AG09309 (cell line): ENCODE data around the gene MPHOSPH9.

ENCODE experiments used
- DNase-seq: peaks from one replicate; pipeline ENCODE4 v3.0.0-alpha.2; 2010; ENCODE audit warnings: low read depth
- H3K4me3 ChIP-seq: 2 replicates; pipeline ENCODE4 v1.5.1; 2011; ENCODE audit warnings: mild to moderate bottlenecking, low read depth, low read length, moderate library complexity; ENCODE audit not compliant: control insufficient read depth
- TF ChIP-seq, protein P1 (sequence below): IDR thresholded peaks from 2 replicates; pipeline ENCODE4 v1.5.1; 2011; ENCODE audit warnings: mild to moderate bottlenecking, low read depth, low read length, inconsistent platforms; ENCODE audit not compliant: insufficient read depth, control insufficient read depth; ENCODE audit errors: missing control alignments

The MPHOSPH9 gene

DNA sequence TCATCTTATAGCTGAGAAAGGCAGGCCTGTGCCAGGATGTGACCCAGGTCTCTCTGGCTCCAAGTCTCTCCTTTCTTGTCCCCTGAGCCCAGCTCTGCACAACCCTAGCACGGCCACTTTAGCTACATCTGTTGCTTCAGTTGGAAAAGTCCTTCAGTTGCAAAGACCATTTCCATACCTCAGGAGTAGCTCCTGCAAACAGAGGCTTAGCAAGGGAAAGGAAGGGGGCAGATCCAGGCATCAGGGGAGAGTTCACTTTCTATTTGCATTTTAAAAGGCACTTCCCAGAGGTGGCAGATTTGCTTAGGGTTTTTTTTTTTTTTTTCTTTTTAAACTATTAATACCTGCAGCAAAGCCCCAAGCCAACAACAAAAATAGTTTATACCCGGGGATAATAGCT, 79.0 kb downstream of the MPHOSPH9 start:
- no peak overlapping the region for H3K4me3 ChIP-seq
- TF ChIP-seq, protein P1, sequence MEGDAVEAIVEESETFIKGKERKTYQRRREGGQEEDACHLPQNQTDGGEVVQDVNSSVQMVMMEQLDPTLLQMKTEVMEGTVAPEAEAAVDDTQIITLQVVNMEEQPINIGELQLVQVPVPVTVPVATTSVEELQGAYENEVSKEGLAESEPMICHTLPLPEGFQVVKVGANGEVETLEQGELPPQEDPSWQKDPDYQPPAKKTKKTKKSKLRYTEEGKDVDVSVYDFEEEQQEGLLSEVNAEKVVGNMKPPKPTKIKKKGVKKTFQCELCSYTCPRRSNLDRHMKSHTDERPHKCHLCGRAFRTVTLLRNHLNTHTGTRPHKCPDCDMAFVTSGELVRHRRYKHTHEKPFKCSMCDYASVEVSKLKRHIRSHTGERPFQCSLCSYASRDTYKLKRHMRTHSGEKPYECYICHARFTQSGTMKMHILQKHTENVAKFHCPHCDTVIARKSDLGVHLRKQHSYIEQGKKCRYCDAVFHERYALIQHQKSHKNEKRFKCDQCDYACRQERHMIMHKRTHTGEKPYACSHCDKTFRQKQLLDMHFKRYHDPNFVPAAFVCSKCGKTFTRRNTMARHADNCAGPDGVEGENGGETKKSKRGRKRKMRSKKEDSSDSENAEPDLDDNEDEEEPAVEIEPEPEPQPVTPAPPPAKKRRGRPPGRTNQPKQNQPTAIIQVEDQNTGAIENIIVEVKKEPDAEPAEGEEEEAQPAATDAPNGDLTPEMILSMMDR: no peak
- no peak for DNase-seq

DNA sequence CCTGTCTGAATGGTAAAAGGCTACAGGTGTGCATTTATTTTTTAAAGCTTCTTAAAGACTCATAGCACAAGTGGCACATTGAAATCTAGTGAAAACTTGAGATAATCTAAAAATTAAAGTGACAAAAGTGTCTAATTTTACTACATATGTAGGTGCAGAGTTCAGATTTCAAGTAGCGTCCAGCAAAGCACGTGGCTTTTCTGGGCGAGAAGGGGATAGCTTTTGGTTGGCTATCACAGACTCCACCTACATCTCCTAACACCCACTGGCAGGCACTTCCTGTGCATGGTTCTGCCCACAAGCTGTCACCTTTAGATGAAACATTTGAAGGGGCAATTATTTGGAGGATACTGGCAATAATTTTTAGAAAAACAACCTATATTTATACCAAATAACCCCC, 80.1 kb downstream of the MPHOSPH9 start:
- H3K4me3 ChIP-seq: no peak overlapping the region
- TF ChIP-seq, protein P1: no peak
- DNase-seq: no peak

DNA sequence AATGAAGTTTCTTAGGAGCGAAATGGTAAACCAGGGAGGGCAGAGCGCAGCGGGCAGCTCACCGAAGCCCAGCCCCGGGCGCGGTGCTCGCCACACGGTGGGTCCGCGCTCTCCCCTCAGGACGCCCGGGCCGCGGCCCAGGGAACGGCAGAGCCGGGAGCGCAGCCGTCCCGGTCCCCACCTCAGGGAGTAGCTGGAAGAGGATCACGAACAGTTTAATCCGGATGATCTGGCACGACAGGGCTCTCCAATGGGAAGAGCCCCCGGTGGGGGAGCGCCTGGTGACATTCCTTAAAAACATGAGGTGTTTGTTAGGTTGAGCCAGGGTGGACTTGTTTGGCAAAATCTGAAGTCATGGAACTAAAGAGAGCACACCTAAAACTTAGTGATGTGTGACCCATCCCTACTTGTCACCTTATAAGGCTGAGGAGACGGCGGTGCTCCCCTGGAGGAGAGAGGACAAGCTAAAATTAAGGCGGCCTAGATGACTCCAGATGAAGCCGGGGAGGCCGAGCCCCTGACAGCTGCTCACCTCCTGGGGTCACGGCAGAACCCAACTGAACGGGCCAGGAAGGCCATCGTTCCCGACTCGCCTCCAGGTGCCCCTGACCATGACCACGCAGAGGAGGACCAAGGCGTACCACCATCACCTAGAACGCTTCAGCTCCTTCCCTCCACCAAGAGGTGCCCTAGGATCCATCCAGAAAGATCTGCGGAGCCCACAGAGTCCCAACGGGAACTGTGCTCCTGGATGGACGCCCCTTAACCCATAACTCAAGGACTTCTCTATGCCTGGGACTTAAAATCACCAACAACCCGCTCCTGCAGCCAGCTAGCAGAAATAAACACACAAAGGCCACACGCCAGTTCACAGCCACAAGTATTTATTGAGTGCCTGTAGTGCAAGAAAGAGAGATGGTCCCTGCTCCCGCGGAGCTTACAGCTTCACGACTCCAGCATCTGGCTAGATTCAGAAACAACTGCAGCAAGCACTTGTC, 81.2 kb downstream of the MPHOSPH9 start:
- DNase-seq: no peak
- TF ChIP-seq, protein P1: no peak

DNA sequence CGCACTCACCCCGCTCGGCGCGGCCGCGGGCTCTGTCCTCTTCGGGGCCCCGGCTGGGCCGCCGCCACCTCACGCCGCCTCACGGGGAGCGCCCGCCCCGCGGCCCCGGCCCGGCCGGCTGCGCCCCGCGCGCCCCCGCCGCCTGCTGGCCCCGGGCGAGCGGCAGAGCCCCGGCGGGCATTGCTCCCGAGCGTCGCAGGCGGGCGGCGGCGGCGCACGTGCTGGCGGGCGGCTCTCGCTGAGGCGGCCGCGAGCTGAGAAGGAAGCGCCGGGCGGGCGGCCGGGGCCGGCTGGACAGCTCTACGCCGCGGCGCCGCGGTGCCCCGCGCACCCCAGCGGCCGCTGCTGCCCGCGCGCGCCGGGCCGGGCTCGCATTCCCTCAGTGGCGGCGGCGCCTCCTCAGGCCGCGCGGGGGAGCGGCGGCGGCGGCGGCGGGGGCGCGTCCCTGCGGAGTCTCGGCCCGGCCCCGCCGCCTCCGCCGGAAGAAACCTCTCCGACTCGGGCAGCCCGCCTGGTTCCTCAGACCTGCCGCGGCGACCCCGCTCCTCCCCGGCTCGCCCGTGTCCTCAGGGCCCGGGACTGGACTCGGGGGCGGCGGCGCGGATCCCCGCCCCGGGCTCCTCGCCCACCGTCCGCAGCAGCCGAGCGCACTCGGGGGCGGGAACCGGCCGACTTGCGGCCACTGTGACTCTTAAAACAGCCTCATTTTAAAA, 82.0 kb downstream of the MPHOSPH9 start, which contains the start of gene PITPNM2:
Gene PITPNM2, minus strand, starts transcription at position 347 of the 713 bp plus-strand sequence. CDS start 116,500 bp downstream, outside the sequence.
- TF ChIP-seq, protein P1: no peak
- peak within 1 kb of the TSS; percentile 70 for H3K4me3 ChIP-seq
- DNase-seq: no peak

More for the DNA sequence above, 81.2 kb downstream of the MPHOSPH9 start:
- peak overlapping the region; percentile 55 for H3K4me3 ChIP-seq

DNA sequence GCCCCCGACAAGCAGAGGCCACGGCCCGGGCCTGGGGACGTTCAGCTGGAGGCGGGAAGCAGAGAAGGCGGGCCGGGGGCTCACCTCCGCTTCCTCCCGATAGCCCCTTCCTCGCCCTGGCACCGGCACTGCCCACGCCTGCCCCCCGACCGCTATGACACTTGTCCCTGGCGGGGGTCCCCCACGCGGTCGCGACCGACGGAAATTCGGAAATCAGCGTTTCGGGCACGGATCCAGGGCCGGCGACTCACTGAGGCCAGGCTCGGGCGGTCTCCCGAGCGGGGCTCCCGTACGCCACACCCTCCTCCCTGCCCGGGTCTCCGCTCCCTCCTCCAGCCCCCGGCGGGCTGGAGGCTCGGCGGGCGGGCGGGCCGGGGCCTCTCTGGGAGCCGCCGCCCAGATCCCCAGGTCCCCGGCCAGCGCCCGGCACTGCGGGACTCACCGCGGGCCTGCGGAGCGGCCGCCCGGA, 82.6 kb downstream of the MPHOSPH9 start:
- no peak for DNase-seq
- TF ChIP-seq, protein P1: no peak
- H3K4me3 ChIP-seq: peak overlapping the region; percentile 70

DNA sequence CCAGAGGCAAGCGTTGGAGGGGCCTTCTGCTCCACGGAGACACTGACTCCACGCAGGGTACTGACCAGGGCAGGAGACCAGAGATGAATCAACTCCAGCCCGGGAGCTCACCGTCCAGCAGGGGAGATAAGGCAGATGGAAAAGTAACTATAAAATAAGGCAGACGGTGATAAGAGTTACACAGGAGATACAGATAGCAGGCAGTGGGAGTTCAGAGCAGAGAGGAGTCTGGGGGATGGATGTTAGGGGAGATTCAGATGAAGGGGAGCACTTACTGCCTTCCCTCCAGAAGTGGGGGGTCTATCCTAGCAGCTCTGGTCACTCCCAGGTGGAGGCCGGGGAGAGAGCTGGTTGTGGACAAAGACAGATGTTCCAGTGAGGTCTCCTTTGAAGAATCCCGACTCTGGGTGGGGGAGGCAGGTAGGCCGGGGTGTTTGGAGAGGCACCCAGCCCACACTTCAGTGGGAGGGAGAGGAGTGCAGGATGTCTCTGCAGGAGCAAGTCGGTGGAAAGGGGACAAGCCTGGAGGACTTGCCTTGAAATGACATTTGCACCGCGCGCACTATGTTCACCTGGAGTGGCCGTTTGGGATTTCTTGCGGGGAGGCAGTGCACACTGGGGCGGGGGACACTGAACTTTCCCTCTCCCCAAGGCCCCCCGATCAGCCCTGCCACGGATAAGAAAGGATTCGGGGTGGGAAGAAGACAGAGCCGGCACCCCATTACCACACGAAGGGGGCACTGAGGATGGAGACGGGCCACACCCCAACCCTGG, 83.3 kb downstream of the MPHOSPH9 start:
- TF ChIP-seq, protein P1: no peak
- no peak for DNase-seq
- H3K4me3 ChIP-seq: peak overlapping the region; percentile 70
